DMS53 (cell line): ENCODE data around the gene PPME1.

Experiments used
- DNase-seq: peaks from one replicate; lab custom pipeline; 2025; lab: John Stamatoyannopoulos, UW

PPME1 gene

GRCh38 chr11:74159642-74160041, 11.4 kb upstream of the PPME1 start:
- DNase-seq: no peak

- DNase-seq: no peak
Measured at GRCh38 chr11:74162681-74163467, 8.2 kb upstream of the PPME1 start.

- DNase-seq: no peak
Measured at GRCh38 chr11:74168838-74169237, 2.3 kb upstream of the PPME1 start.

- DNase-seq: peak; percentile 64
Measured at GRCh38 chr11:74169738-74170458, 1.2 kb upstream of the PPME1 start.

GRCh38 chr11:74171630-74171968, 510 bp downstream of the PPME1 start:
- no peak for DNase-seq

GRCh38 chr11:74171997-74172396, 908 bp downstream of the PPME1 start:
- peak; percentile 62 for DNase-seq

GRCh38 chr11:74175920-74176319, 4.8 kb downstream of the PPME1 start:
- DNase-seq: no peak

- peak; percentile 19 for DNase-seq
Measured at GRCh38 chr11:74179234-74180052, 8.4 kb downstream of the PPME1 start.

- DNase-seq: no peak
Measured at GRCh38 chr11:74182635-74183034, 11.5 kb downstream of the PPME1 start.

- no peak for DNase-seq
Measured at GRCh38 chr11:74185285-74185684, 14.2 kb downstream of the PPME1 start.

GRCh38 chr11:74185695-74186094, 14.6 kb downstream of the PPME1 start:
- peak; percentile 62 for DNase-seq

GRCh38 chr11:74195828-74196227, 24.7 kb downstream of the PPME1 start:
- DNase-seq: peak; percentile 25

- DNase-seq: no peak
Measured at GRCh38 chr11:74196781-74197486, 25.8 kb downstream of the PPME1 start.

GRCh38 chr11:74203966-74204365, 32.9 kb downstream of the PPME1 start:
- no peak for DNase-seq

- DNase-seq: no peak
Measured at GRCh38 chr11:74204701-74205100, 33.6 kb downstream of the PPME1 start.

GRCh38 chr11:74205181-74205580, 34.1 kb downstream of the PPME1 start:
- no peak for DNase-seq

GRCh38 chr11:74206746-74207145, 35.7 kb downstream of the PPME1 start:
- DNase-seq: no peak

- DNase-seq: no peak
Measured at GRCh38 chr11:74208507-74208906, 37.4 kb downstream of the PPME1 start.

GRCh38 chr11:74212533-74212932, 41.4 kb downstream of the PPME1 start:
- no peak for DNase-seq

GRCh38 chr11:74220376-74220775, 49.3 kb downstream of the PPME1 start:
- no peak for DNase-seq

- no peak for DNase-seq
Measured at GRCh38 chr11:74221816-74222215, 50.7 kb downstream of the PPME1 start.

- no peak for DNase-seq
Measured at GRCh38 chr11:74225565-74225964, 54.5 kb downstream of the PPME1 start.
